Measurements from ENCODE around the gene ZBTB43.

DNA sequence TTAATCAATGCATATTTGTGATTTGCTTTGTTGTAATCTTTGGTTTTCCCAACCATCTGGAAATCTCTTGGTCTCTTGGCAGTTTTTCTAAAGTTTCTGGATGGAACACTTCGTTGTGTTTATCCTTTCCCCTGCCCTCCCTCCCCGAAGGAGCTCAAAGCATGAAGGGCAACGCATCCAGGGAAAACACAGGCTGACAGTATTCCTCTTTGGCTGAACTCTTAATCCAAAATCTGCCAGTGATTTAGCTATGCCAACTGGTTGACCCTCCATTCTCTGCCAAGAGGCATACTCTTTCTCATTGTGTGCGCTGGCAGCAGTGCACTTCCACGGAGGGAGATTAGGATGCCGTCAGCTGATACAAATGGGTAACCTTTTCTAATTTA lies 76.1 kb downstream of the ZBTB43 start:
- TF ChIP-seq, protein P1, sequence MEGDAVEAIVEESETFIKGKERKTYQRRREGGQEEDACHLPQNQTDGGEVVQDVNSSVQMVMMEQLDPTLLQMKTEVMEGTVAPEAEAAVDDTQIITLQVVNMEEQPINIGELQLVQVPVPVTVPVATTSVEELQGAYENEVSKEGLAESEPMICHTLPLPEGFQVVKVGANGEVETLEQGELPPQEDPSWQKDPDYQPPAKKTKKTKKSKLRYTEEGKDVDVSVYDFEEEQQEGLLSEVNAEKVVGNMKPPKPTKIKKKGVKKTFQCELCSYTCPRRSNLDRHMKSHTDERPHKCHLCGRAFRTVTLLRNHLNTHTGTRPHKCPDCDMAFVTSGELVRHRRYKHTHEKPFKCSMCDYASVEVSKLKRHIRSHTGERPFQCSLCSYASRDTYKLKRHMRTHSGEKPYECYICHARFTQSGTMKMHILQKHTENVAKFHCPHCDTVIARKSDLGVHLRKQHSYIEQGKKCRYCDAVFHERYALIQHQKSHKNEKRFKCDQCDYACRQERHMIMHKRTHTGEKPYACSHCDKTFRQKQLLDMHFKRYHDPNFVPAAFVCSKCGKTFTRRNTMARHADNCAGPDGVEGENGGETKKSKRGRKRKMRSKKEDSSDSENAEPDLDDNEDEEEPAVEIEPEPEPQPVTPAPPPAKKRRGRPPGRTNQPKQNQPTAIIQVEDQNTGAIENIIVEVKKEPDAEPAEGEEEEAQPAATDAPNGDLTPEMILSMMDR (IDR thresholded peaks at IDR 0.05), result no peak
- no peak for TF ChIP-seq POLR2A (IDR thresholded peaks at IDR 0.05)

All from thyroid gland (tissue), 4 donors.